H9 (cell line): ENCODE measurements around the gene KCNIP1. TPM values are rescaled to one million over a fixed set of nuclear protein-coding genes. Genes with fewer than 3 reads are reported as not detected.

Experiments used
- DNase-seq: peaks from one replicate; pipeline ENCODE4 v3.0.0-alpha.2; 2017
- H2AFZ ChIP-seq: one replicate; pipeline ENCODE4 v1.6.1; 2013; ENCODE audit warnings: mild to moderate bottlenecking, low read length, control low read depth, moderate library complexity
- H2AK5ac ChIP-seq: 2 replicates; pipeline ENCODE4 v1.6.1; 2013; ENCODE audit warnings: low read length, control low read depth, mixed read lengths; ENCODE audit not compliant: insufficient read length
- H2BK120ac ChIP-seq: one replicate; pipeline ENCODE4 v1.6.1; 2013; ENCODE audit warnings: low read depth, mild to moderate bottlenecking, low read length, control low read depth, inconsistent platforms; ENCODE audit not compliant: poor library complexity, severe bottlenecking
- H2BK12ac ChIP-seq: 2 replicates; pipeline ENCODE4 v1.6.1; 2013; ENCODE audit warnings: low read length, control low read depth, mixed read lengths, low read depth; ENCODE audit not compliant: insufficient read length
- H2BK15ac ChIP-seq: 2 replicates; pipeline ENCODE4 v1.6.1; 2013; ENCODE audit warnings: low read depth, low read length, control low read depth
- H2BK20ac ChIP-seq: one replicate; pipeline ENCODE4 v1.6.1; 2013; ENCODE audit warnings: low read depth, mild to moderate bottlenecking, low read length, control low read depth, inconsistent platforms; ENCODE audit not compliant: poor library complexity, severe bottlenecking
- H2BK5ac ChIP-seq: 2 replicates; pipeline ENCODE4 v1.6.1; 2013; ENCODE audit warnings: low read length, control low read depth, mixed read lengths; ENCODE audit not compliant: insufficient read length
- H3K14ac ChIP-seq: 2 replicates; pipeline ENCODE4 v1.6.1; 2013; ENCODE audit warnings: low read length, control low read depth; ENCODE audit not compliant: insufficient read depth
- H3K18ac ChIP-seq: 2 replicates; pipeline ENCODE4 v1.6.1; 2013; ENCODE audit warnings: low read depth, mild to moderate bottlenecking, mixed read lengths, low read length, control low read depth; ENCODE audit not compliant: insufficient read length
- H3K23ac ChIP-seq: 2 replicates; pipeline ENCODE4 v1.6.1; 2013; ENCODE audit warnings: low read length, control low read depth, mixed read lengths, low read depth; ENCODE audit not compliant: insufficient read length
- H3K23me2 ChIP-seq: 2 replicates; pipeline ENCODE4 v1.6.1; 2013; ENCODE audit warnings: low read depth, mild to moderate bottlenecking, mixed read lengths, low read length, control low read depth; ENCODE audit not compliant: insufficient read length, poor library complexity, severe bottlenecking
- H3K27ac ChIP-seq: 2 replicates; pipeline ENCODE4 v1.5.1; 2013; ENCODE audit warnings: low read length, control low read depth, mixed read lengths, low read depth; ENCODE audit not compliant: insufficient read length
- H3K27me3 ChIP-seq: 2 replicates; pipeline ENCODE4 v1.6.1; 2013; ENCODE audit warnings: low read length, control low read depth, inconsistent platforms; ENCODE audit not compliant: insufficient read depth
- H3K4ac ChIP-seq: 2 replicates; pipeline ENCODE4 v1.6.1; 2013; ENCODE audit warnings: low read depth, mild to moderate bottlenecking, control low read depth, inconsistent platforms, low read length, moderate library complexity
- H3K4me1 ChIP-seq: 2 replicates; pipeline ENCODE4 v1.6.1; 2013; ENCODE audit warnings: low read length, control low read depth, inconsistent platforms; ENCODE audit not compliant: insufficient read depth
- H3K4me2 ChIP-seq: 2 replicates; pipeline ENCODE4 v1.6.1; 2013; ENCODE audit warnings: low read length, control low read depth, mixed read lengths; ENCODE audit not compliant: insufficient read length, insufficient read depth
- H3K56ac ChIP-seq: 2 replicates; pipeline ENCODE4 v1.6.1; 2013; ENCODE audit warnings: low read depth, mild to moderate bottlenecking, mixed read lengths, low read length, control low read depth; ENCODE audit not compliant: insufficient read length
- H3K79me1 ChIP-seq: 2 replicates; pipeline ENCODE4 v1.6.1; 2013; ENCODE audit warnings: low read depth, mild to moderate bottlenecking, moderate library complexity, low read length, control low read depth, inconsistent platforms; ENCODE audit not compliant: insufficient read depth, poor library complexity, severe bottlenecking
- H3K79me2 ChIP-seq: 2 replicates; pipeline ENCODE4 v1.6.1; 2013; ENCODE audit warnings: low read length, control low read depth, inconsistent platforms; ENCODE audit not compliant: insufficient read depth
- H3K9ac ChIP-seq: 2 replicates; pipeline ENCODE4 v1.6.1; 2013; ENCODE audit warnings: low read length, control low read depth, mixed read lengths; ENCODE audit not compliant: insufficient read length; ENCODE audit errors: extremely low read depth
- H3K9me3 ChIP-seq: one replicate; pipeline ENCODE4 v1.6.1; 2013; ENCODE audit warnings: low read depth, low read length, inconsistent platforms; ENCODE audit not compliant: control insufficient read depth
- H3T11ph ChIP-seq: one replicate; pipeline ENCODE4 v1.6.1; 2013; ENCODE audit warnings: mild to moderate bottlenecking, low read length, control low read depth, inconsistent platforms
- H4K20me1 ChIP-seq: one replicate; pipeline ENCODE4 v1.6.1; 2013; ENCODE audit not compliant: control insufficient read depth, insufficient read length, insufficient read depth
- H4K5ac ChIP-seq: 2 replicates; pipeline ENCODE4 v1.6.1; 2013; ENCODE audit warnings: low read depth, mild to moderate bottlenecking, mixed read lengths, low read length, control low read depth; ENCODE audit not compliant: insufficient read length
- H4K8ac ChIP-seq: replicated peaks from 2 replicates; pipeline ENCODE4 v1.6.1; 2013; ENCODE audit warnings: low read length, control low read depth, mixed read lengths, low read depth; ENCODE audit not compliant: insufficient read length
- H4K91ac ChIP-seq: 2 replicates; pipeline ENCODE4 v1.6.1; 2013; ENCODE audit warnings: low read depth, mild to moderate bottlenecking, moderate library complexity, mixed read lengths, low read length, control low read depth; ENCODE audit not compliant: insufficient read length
- H3K27ac Mint-ChIP-seq, 3 experiments: 2 replicates in 2 of 3; 3 replicates in 1 of 3; pipeline ENCODE4 v1.8.0; 2020 to 2021; ENCODE audit warnings: mixed read lengths in 3 of 3, mild to moderate bottlenecking in 1 of 3, moderate library complexity in 1 of 3
- H3K27me3 Mint-ChIP-seq: 2 replicates; pipeline ENCODE4 v1.8.0; 2021; ENCODE audit warnings: low read depth, mild to moderate bottlenecking, moderate library complexity, mixed read lengths
- H3K36me3 Mint-ChIP-seq, 3 experiments: 2 replicates in 2 of 3; 3 replicates in 1 of 3; pipeline ENCODE4 v1.8.0; 2020 to 2021; ENCODE audit warnings: low read depth in 3 of 3, mixed read lengths in 3 of 3; ENCODE audit not compliant: insufficient read depth in 1 of 3
- H3K4me1 Mint-ChIP-seq, 2 experiments: 2 replicates each; pipeline ENCODE4 v1.8.0; 2020; ENCODE audit warnings: mixed read lengths in 2 of 2
- H3K4me3 Mint-ChIP-seq, 2 experiments: 2 replicates in 1 of 2; 3 replicates in 1 of 2; pipeline ENCODE4 v1.8.0; 2020 to 2021; ENCODE audit warnings: mild to moderate bottlenecking in 2 of 2, mixed read lengths in 2 of 2, moderate library complexity in 1 of 2
- H3K9me3 Mint-ChIP-seq, 2 experiments: 2 replicates in 1 of 2; 3 replicates in 1 of 2; pipeline ENCODE4 v1.8.0; 2020; ENCODE audit warnings: mild to moderate bottlenecking in 2 of 2, mixed read lengths in 2 of 2, moderate library complexity in 1 of 2
- WGBS: extraction: QIAGEN DNeasy Blood & Tissue Kit; methylation state at CpG from one replicate; pipeline ENCODE4 v1.1.7; 2013; ENCODE audit warnings: missing lambda C conversion rate, low lambda C conversion rate, mixed read lengths; ENCODE audit not compliant: insufficient read length; ENCODE audit errors: extremely low coverage; 5-methylcytosine and 5-hydroxymethylcytosine counted together
- total RNA-seq: library from RNA; stranded (reverse); gene quantifications from 2 replicates; pipeline ENCODE4 v1.2.1, GENCODE V29; 2021
- TF ChIP-seq, protein P1 (sequence below): fragments of 200-600 bp; sonication (generic); conservative IDR thresholded peaks from 3 replicates; pipeline ENCODE4 v1.8.0; 2021; ENCODE audit warnings: antibody characterized with exemption, mild to moderate bottlenecking

KCNIP1 gene
- total RNA-seq, 1 experiment from 2014 or later, result 0.63 TPM

GRCh38 chr5:170519549-170519948 lies 15.7 kb downstream of the KCNIP1 start:
- no peak overlapping the region for H3K27ac Mint-ChIP-seq
- H3T11ph ChIP-seq, result no peak overlapping the region

More at GRCh38 chr5:170519549-170519948, 15.7 kb downstream of the KCNIP1 start:
- Mint-ChIP-seq H3K9me3 (no peaks in the 10 kb centered on the region), H3K36me3 (no peaks in the 10 kb centered on the region), H3K27me3 (peaks cover 11% of the 10 kb centered on the region), H3K4me3 (no peak overlapping the region), H3K4me1 (peaks cover 11 to 16% of the 10 kb centered on the region in 2 experiments)
- H2BK20ac ChIP-seq, result no peak overlapping the region
- no peak overlapping the region for H3K27ac ChIP-seq
- H2BK120ac ChIP-seq, result no peak overlapping the region
- H3K14ac ChIP-seq, result no peak overlapping the region
- H3K18ac ChIP-seq, result no peak overlapping the region
- H3K27me3 ChIP-seq, result no peaks in the 10 kb centered on the region
- H4K8ac ChIP-seq, result no peak overlapping the region
- no peaks in the 10 kb centered on the region for H3K23me2 ChIP-seq
- TF ChIP-seq, protein P1, sequence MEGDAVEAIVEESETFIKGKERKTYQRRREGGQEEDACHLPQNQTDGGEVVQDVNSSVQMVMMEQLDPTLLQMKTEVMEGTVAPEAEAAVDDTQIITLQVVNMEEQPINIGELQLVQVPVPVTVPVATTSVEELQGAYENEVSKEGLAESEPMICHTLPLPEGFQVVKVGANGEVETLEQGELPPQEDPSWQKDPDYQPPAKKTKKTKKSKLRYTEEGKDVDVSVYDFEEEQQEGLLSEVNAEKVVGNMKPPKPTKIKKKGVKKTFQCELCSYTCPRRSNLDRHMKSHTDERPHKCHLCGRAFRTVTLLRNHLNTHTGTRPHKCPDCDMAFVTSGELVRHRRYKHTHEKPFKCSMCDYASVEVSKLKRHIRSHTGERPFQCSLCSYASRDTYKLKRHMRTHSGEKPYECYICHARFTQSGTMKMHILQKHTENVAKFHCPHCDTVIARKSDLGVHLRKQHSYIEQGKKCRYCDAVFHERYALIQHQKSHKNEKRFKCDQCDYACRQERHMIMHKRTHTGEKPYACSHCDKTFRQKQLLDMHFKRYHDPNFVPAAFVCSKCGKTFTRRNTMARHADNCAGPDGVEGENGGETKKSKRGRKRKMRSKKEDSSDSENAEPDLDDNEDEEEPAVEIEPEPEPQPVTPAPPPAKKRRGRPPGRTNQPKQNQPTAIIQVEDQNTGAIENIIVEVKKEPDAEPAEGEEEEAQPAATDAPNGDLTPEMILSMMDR, result no peak
- H3K4me1 ChIP-seq, result no peaks in the 10 kb centered on the region; the same call in 1 of the 2 replicates
- no peak overlapping the region for H2AK5ac ChIP-seq
- no peak overlapping the region for H3K4me2 ChIP-seq
- H4K91ac ChIP-seq, result no peak overlapping the region
- H3K23ac ChIP-seq, result no peak overlapping the region
- no peak overlapping the region for H4K5ac ChIP-seq
- no peak overlapping the region for H2AFZ ChIP-seq
- no peaks in the 10 kb centered on the region for H3K79me2 ChIP-seq
- H2BK5ac ChIP-seq, result no peak overlapping the region
- H3K9ac ChIP-seq, result no peak overlapping the region
- no peaks in the 10 kb centered on the region for H3K9me3 ChIP-seq
- H2BK15ac ChIP-seq, result no peak overlapping the region
- no CpG with 5 or more reads among the region's 5 CpGs for WGBS
- H3K56ac ChIP-seq, result no peak overlapping the region
- DNase-seq, result no peak
- no peaks in the 10 kb centered on the region for H4K20me1 ChIP-seq
- H3K4ac ChIP-seq, result no peak overlapping the region
- no peak overlapping the region for H2BK12ac ChIP-seq
- H3K79me1 ChIP-seq, result no peaks in the 10 kb centered on the region
